ENCODE measurements around the gene OR2W3. TPM values are rescaled to one million over a fixed set of nuclear protein-coding genes. Genes with fewer than 3 reads are reported as not detected.

Gene OR2W3
- polyA plus RNA-seq, 1 donor from 2014 or later, result not detected

DNA sequence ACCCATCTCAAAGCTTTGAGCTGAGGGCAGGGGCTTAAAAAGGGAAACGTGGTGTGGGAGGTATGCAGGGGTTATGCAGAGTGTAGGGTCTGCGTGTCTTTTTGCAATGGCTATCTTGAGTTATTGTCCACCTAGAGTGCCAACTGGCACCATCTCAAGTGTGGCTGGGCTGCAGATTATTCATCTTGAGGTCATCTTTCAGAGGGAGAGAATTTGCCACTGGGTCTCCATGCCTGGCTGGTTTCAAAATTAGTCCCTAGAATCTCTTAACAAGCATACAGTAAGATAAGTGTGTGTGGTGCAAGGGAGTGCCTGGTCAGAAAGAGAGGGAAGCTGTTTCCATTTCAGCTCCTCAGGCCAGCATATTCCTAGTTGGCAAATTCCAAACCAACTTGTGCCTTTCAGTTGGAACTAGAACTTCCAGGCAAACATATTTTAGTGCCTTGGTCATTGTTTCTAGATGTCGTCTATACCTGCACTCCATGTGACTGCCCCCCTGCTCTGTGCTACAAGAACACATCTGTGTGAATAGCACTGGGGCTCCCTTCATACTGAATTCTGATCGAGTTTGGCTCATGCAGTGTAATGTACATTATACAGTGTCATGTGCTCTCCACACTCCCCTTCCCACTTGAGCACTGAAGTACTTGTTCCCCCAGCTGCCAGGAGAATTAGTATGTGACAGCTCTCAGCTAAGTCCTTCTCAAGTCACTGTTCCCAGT, 19.7 kb downstream of the OR2W3 start (continued):
- TF ChIP-seq, protein P1, sequence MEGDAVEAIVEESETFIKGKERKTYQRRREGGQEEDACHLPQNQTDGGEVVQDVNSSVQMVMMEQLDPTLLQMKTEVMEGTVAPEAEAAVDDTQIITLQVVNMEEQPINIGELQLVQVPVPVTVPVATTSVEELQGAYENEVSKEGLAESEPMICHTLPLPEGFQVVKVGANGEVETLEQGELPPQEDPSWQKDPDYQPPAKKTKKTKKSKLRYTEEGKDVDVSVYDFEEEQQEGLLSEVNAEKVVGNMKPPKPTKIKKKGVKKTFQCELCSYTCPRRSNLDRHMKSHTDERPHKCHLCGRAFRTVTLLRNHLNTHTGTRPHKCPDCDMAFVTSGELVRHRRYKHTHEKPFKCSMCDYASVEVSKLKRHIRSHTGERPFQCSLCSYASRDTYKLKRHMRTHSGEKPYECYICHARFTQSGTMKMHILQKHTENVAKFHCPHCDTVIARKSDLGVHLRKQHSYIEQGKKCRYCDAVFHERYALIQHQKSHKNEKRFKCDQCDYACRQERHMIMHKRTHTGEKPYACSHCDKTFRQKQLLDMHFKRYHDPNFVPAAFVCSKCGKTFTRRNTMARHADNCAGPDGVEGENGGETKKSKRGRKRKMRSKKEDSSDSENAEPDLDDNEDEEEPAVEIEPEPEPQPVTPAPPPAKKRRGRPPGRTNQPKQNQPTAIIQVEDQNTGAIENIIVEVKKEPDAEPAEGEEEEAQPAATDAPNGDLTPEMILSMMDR (IDR thresholded peaks at IDR 0.05; ENCODE audit: poor library complexity, severe bottlenecking), result no peak
- TF ChIP-seq SMC3 (conservative IDR thresholded peaks at IDR 0.05; ENCODE audit: poor library complexity), result no peak

DNA sequence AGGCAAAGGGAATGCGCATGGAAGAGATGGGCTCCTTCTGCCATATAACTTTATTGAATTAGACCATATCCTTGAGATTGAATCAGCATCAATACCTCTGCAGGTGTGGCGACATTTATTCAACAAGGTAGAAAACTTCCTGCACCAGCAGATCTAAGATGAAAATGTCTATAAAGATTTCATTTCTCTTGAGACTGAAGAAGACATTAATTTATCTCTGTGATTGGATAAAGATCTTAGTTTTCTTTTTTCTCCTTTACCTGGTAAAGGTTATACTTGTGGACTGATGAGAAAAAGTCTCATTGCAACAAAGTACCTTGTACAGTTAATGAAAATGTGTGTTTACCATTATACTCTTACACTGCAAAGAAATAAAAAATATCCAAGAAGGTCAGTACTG, 24.6 kb downstream of the OR2W3 start, which contains the start of gene OR2T8:
Gene OR2T8 (plus strand): TSS at position 301 of the 400 bp plus-strand sequence. CDS start 766 bp downstream, outside the sequence.
- H3K4me2 ChIP-seq (ENCODE audit: low read length), result no peak within 1 kb of the TSS
- H3K27me3 ChIP-seq (ENCODE audit: insufficient read depth, low read depth, low read length), result no peaks in the 10 kb centered on the region
- no peaks in the 10 kb centered on the region for H4K20me1 ChIP-seq (ENCODE audit: insufficient read depth)
- no peaks in the 10 kb centered on the region for H3K9me3 ChIP-seq (ENCODE audit: low read length)
- no peak within 1 kb of the TSS for H2AFZ ChIP-seq (ENCODE audit: low read depth, low read length)
- H3K4me3 ChIP-seq (ENCODE audit: low read length), result no peak within 1 kb of the TSS
- H3K79me2 ChIP-seq (replicated peaks; ENCODE audit: insufficient read depth, low read length), result no peaks in the 10 kb centered on the region
- H3K36me3 ChIP-seq (ENCODE audit: insufficient read depth, low read length), result no peaks in the 10 kb centered on the region
- H3F3A ChIP-seq (ENCODE audit: insufficient read depth, low read length, poor library complexity, severe bottlenecking), result no peaks in the 10 kb centered on the region
- H3K9ac ChIP-seq (ENCODE audit: low read length), result no peak within 1 kb of the TSS
- TF ChIP-seq POLR2AphosphoS5 (IDR thresholded peaks at IDR 0.05) (no peak), MXI1 (conservative IDR thresholded peaks at IDR 0.05; ENCODE audit: poor library complexity, severe bottlenecking) (no peak), RAD21 (conservative IDR thresholded peaks at IDR 0.05) (no peak)
- H3K27ac ChIP-seq (ENCODE audit: low read length), result no peak within 1 kb of the TSS
- no peaks in the 10 kb centered on the region for H3K9me2 ChIP-seq (ENCODE audit: insufficient read depth, low read length)

DNA sequence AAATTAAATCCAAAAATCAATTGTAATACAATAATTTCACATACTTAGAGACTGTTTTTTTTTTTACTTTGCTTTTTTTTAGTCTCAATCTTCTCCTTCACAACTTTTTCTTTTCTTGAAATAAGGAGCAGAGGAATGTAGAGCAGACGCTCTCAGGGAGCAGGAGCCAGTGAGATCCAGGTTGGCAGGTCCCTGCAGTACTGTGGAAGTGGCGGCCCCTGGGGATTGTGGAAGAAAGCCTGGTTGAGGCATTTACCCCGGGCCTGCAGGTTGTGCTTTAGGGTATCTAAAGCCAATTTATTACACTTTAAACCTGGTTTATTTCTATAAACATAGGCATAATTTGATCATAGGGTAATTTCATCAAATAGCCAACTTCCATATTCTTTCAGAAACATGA, 28.6 kb downstream of the OR2W3 start:
- H3K9ac ChIP-seq (ENCODE audit: low read length), result no peak overlapping the region
- no peak overlapping the region for H3K27ac ChIP-seq (ENCODE audit: low read length)
- H2AFZ ChIP-seq (ENCODE audit: low read depth, low read length), result no peak overlapping the region
- no peak overlapping the region for H3K4me2 ChIP-seq (ENCODE audit: low read length)
- no peak overlapping the region for H3K4me3 ChIP-seq (ENCODE audit: low read length)
- H3K27me3 ChIP-seq (ENCODE audit: insufficient read depth, low read depth, low read length), result no peaks in the 10 kb centered on the region
- H3K9me3 ChIP-seq (ENCODE audit: low read length), result no peaks in the 10 kb centered on the region
- no peaks in the 10 kb centered on the region for H3K36me3 ChIP-seq (ENCODE audit: insufficient read depth, low read length)
- H3K79me2 ChIP-seq (replicated peaks; ENCODE audit: insufficient read depth, low read length), result no peaks in the 10 kb centered on the region
- no peaks in the 10 kb centered on the region for H4K20me1 ChIP-seq (ENCODE audit: insufficient read depth)
- TF ChIP-seq POLR2AphosphoS5 (IDR thresholded peaks at IDR 0.05) (no peak), MXI1 (conservative IDR thresholded peaks at IDR 0.05; ENCODE audit: poor library complexity, severe bottlenecking) (no peak), TAF1 (IDR thresholded peaks at IDR 0.05; ENCODE audit: low read depth) (no peak), EZH2 (IDR thresholded peaks at IDR 0.05; ENCODE audit: borderline replicate concordance, insufficient read depth, low read length, poor library complexity, severe bottlenecking) (no peak), RAD21 (conservative IDR thresholded peaks at IDR 0.05) (no peak), EP300 (conservative IDR thresholded peaks at IDR 0.05; ENCODE audit: poor library complexity, severe bottlenecking) (no peak), SMC3 (conservative IDR thresholded peaks at IDR 0.05; ENCODE audit: poor library complexity) (no peak)
- TF ChIP-seq, protein P1 (IDR thresholded peaks at IDR 0.05; ENCODE audit: poor library complexity, severe bottlenecking), result no peak
- TF ChIP-seq, protein P2, sequence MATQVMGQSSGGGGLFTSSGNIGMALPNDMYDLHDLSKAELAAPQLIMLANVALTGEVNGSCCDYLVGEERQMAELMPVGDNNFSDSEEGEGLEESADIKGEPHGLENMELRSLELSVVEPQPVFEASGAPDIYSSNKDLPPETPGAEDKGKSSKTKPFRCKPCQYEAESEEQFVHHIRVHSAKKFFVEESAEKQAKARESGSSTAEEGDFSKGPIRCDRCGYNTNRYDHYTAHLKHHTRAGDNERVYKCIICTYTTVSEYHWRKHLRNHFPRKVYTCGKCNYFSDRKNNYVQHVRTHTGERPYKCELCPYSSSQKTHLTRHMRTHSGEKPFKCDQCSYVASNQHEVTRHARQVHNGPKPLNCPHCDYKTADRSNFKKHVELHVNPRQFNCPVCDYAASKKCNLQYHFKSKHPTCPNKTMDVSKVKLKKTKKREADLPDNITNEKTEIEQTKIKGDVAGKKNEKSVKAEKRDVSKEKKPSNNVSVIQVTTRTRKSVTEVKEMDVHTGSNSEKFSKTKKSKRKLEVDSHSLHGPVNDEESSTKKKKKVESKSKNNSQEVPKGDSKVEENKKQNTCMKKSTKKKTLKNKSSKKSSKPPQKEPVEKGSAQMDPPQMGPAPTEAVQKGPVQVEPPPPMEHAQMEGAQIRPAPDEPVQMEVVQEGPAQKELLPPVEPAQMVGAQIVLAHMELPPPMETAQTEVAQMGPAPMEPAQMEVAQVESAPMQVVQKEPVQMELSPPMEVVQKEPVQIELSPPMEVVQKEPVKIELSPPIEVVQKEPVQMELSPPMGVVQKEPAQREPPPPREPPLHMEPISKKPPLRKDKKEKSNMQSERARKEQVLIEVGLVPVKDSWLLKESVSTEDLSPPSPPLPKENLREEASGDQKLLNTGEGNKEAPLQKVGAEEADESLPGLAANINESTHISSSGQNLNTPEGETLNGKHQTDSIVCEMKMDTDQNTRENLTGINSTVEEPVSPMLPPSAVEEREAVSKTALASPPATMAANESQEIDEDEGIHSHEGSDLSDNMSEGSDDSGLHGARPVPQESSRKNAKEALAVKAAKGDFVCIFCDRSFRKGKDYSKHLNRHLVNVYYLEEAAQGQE (IDR thresholded peaks at IDR 0.05; ENCODE audit: borderline replicate concordance), result no peak
- no peaks in the 10 kb centered on the region for H3K9me2 ChIP-seq (ENCODE audit: insufficient read depth, low read length)
- H3F3A ChIP-seq (ENCODE audit: insufficient read depth, low read length, poor library complexity, severe bottlenecking), result no peaks in the 10 kb centered on the region
